ENCODE measurements around the gene TLR8. TPM values are rescaled to one million over a fixed set of nuclear protein-coding genes. Genes with fewer than 3 reads are reported as not detected.

Gene TLR8
- total RNA-seq, 1 experiment from 2014 or later, result not detected

- Histone ChIP-seq H3K27ac (ENCODE audit: low read length) (no peak overlapping the region), H3K9ac (ENCODE audit: low read length) (no peak overlapping the region), H3K4me1 (ENCODE audit: low read length) (no peaks in the 10 kb centered on the region), H3K9me2 (replicated peaks; ENCODE audit: insufficient read depth, low read length) (no peaks in the 10 kb centered on the region), H3K9me3 (ENCODE audit: low read length) (no peaks in the 10 kb centered on the region), H2AFZ (ENCODE audit: low read length) (no peak overlapping the region), H3K36me3 (ENCODE audit: insufficient read depth, low read length) (no peaks in the 10 kb centered on the region), H3K79me2 (ENCODE audit: low read length) (no peaks in the 10 kb centered on the region), H3K4me2 (ENCODE audit: low read depth, low read length, poor library complexity, severe bottlenecking) (no peak overlapping the region), H3K4me3 (ENCODE audit: low read length) (no peak overlapping the region), H3K27me3 (ENCODE audit: low read length) (no peaks in the 10 kb centered on the region), H4K20me1 (ENCODE audit: insufficient read depth, low read depth, low read length) (no peaks in the 10 kb centered on the region)
- DNase-seq, result no peak
Observed at GRCh38 chrX:12903646-12904045, 2.8 kb upstream of the TLR8 start.

- Histone ChIP-seq H3K9me3 (ENCODE audit: low read length) (no peaks in the 10 kb centered on the region), H3K27ac (ENCODE audit: low read length) (no peak overlapping the region), H3K79me2 (ENCODE audit: low read length) (no peaks in the 10 kb centered on the region), H2AFZ (ENCODE audit: low read length) (no peak overlapping the region), H3K4me2 (ENCODE audit: low read depth, low read length, poor library complexity, severe bottlenecking) (no peak overlapping the region), H3K4me1 (ENCODE audit: low read length) (no peaks in the 10 kb centered on the region), H3K9ac (ENCODE audit: low read length) (no peak overlapping the region), H4K20me1 (ENCODE audit: insufficient read depth, low read depth, low read length) (no peaks in the 10 kb centered on the region), H3K27me3 (ENCODE audit: low read length) (no peaks in the 10 kb centered on the region), H3K9me2 (replicated peaks; ENCODE audit: insufficient read depth, low read length) (no peaks in the 10 kb centered on the region), H3K36me3 (ENCODE audit: insufficient read depth, low read length) (no peaks in the 10 kb centered on the region), H3K4me3 (ENCODE audit: low read length) (no peak overlapping the region)
- DNase-seq, result no peak
Observed at GRCh38 chrX:12910423-12911121, 4.2 kb downstream of the TLR8 start.

GRCh38 chrX:12911122-12911470, 4.7 kb downstream of the TLR8 start:
- Histone ChIP-seq H3K9me2 (replicated peaks; ENCODE audit: insufficient read depth, low read length) (no peaks in the 10 kb centered on the region), H3K79me2 (ENCODE audit: low read length) (no peaks in the 10 kb centered on the region), H2AFZ (ENCODE audit: low read length) (no peak overlapping the region), H3K4me1 (ENCODE audit: low read length) (no peaks in the 10 kb centered on the region), H3K27me3 (ENCODE audit: low read length) (no peaks in the 10 kb centered on the region), H3K9me3 (ENCODE audit: low read length) (no peaks in the 10 kb centered on the region), H3K27ac (ENCODE audit: low read length) (no peak overlapping the region), H3K36me3 (ENCODE audit: insufficient read depth, low read length) (no peaks in the 10 kb centered on the region), H3K9ac (ENCODE audit: low read length) (no peak overlapping the region), H4K20me1 (ENCODE audit: insufficient read depth, low read depth, low read length) (no peaks in the 10 kb centered on the region), H3K4me3 (ENCODE audit: low read length) (no peak overlapping the region), H3K4me2 (ENCODE audit: low read depth, low read length, poor library complexity, severe bottlenecking) (no peak overlapping the region)
- DNase-seq, result no peak

GRCh38 chrX:12912791-12913482, 6.5 kb downstream of the TLR8 start:
- H3K9me2 ChIP-seq (replicated peaks; ENCODE audit: insufficient read depth, low read length), result no peaks in the 10 kb centered on the region
- H2AFZ ChIP-seq (ENCODE audit: low read length), result no peak overlapping the region
- DNase-seq, result no peak
- no peaks in the 10 kb centered on the region for H3K27me3 ChIP-seq (ENCODE audit: low read length)
- no peaks in the 10 kb centered on the region for H3K4me1 ChIP-seq (ENCODE audit: low read length)
- H3K9me3 ChIP-seq (ENCODE audit: low read length), result no peaks in the 10 kb centered on the region
- no peak overlapping the region for H3K4me3 ChIP-seq (ENCODE audit: low read length)
- H3K79me2 ChIP-seq (ENCODE audit: low read length), result no peaks in the 10 kb centered on the region
- H3K4me2 ChIP-seq (ENCODE audit: low read depth, low read length, poor library complexity, severe bottlenecking), result no peak overlapping the region
- H3K9ac ChIP-seq (ENCODE audit: low read length), result no peak overlapping the region
- H3K27ac ChIP-seq (ENCODE audit: low read length), result no peak overlapping the region
- H3K36me3 ChIP-seq (ENCODE audit: insufficient read depth, low read length), result no peaks in the 10 kb centered on the region
- no peaks in the 10 kb centered on the region for H4K20me1 ChIP-seq (ENCODE audit: insufficient read depth, low read depth, low read length)

GRCh38 chrX:12917753-12918152, 11.3 kb downstream of the TLR8 start:
- Histone ChIP-seq H3K27me3 (ENCODE audit: low read length) (no peaks in the 10 kb centered on the region), H3K4me2 (ENCODE audit: low read depth, low read length, poor library complexity, severe bottlenecking) (no peak overlapping the region), H3K9me3 (ENCODE audit: low read length) (no peaks in the 10 kb centered on the region), H4K20me1 (ENCODE audit: insufficient read depth, low read depth, low read length) (no peaks in the 10 kb centered on the region), H3K4me1 (ENCODE audit: low read length) (no peaks in the 10 kb centered on the region), H2AFZ (ENCODE audit: low read length) (no peak overlapping the region), H3K9ac (ENCODE audit: low read length) (no peak overlapping the region), H3K79me2 (ENCODE audit: low read length) (no peaks in the 10 kb centered on the region), H3K9me2 (replicated peaks; ENCODE audit: insufficient read depth, low read length) (no peaks in the 10 kb centered on the region), H3K36me3 (ENCODE audit: insufficient read depth, low read length) (no peaks in the 10 kb centered on the region), H3K4me3 (ENCODE audit: low read length) (no peak overlapping the region), H3K27ac (ENCODE audit: low read length) (no peak overlapping the region)
- DNase-seq, result no peak

- no peak overlapping the region for H2AFZ ChIP-seq (ENCODE audit: low read length)
- no peaks in the 10 kb centered on the region for H3K9me2 ChIP-seq (replicated peaks; ENCODE audit: insufficient read depth, low read length)
- H3K27me3 ChIP-seq (ENCODE audit: low read length), result no peaks in the 10 kb centered on the region
- H3K9ac ChIP-seq (ENCODE audit: low read length), result no peak overlapping the region
- no peak for DNase-seq
- no peaks in the 10 kb centered on the region for H4K20me1 ChIP-seq (ENCODE audit: insufficient read depth, low read depth, low read length)
- no peak overlapping the region for H3K4me2 ChIP-seq (ENCODE audit: low read depth, low read length, poor library complexity, severe bottlenecking)
- H3K4me1 ChIP-seq (ENCODE audit: low read length), result no peaks in the 10 kb centered on the region
- H3K36me3 ChIP-seq (ENCODE audit: insufficient read depth, low read length), result no peaks in the 10 kb centered on the region
- no peaks in the 10 kb centered on the region for H3K79me2 ChIP-seq (ENCODE audit: low read length)
- H3K27ac ChIP-seq (ENCODE audit: low read length), result no peak overlapping the region
- H3K9me3 ChIP-seq (ENCODE audit: low read length), result no peaks in the 10 kb centered on the region
- H3K4me3 ChIP-seq (ENCODE audit: low read length), result no peak overlapping the region
Observed at GRCh38 chrX:12919051-12919450, 12.6 kb downstream of the TLR8 start.

- Histone ChIP-seq H3K9me3 (ENCODE audit: low read length) (no peaks in the 10 kb centered on the region), H3K4me3 (ENCODE audit: low read length) (no peak overlapping the region), H3K36me3 (ENCODE audit: insufficient read depth, low read length) (no peaks in the 10 kb centered on the region), H3K4me1 (ENCODE audit: low read length) (no peaks in the 10 kb centered on the region), H3K79me2 (ENCODE audit: low read length) (no peaks in the 10 kb centered on the region), H4K20me1 (ENCODE audit: insufficient read depth, low read depth, low read length) (no peaks in the 10 kb centered on the region), H2AFZ (ENCODE audit: low read length) (no peak overlapping the region), H3K27ac (ENCODE audit: low read length) (no peak overlapping the region), H3K9me2 (replicated peaks; ENCODE audit: insufficient read depth, low read length) (no peaks in the 10 kb centered on the region), H3K4me2 (ENCODE audit: low read depth, low read length, poor library complexity, severe bottlenecking) (no peak overlapping the region), H3K27me3 (ENCODE audit: low read length) (no peaks in the 10 kb centered on the region), H3K9ac (ENCODE audit: low read length) (no peak overlapping the region)
- DNase-seq, result no peak
Observed at GRCh38 chrX:12919620-12920019, 13.2 kb downstream of the TLR8 start.

GRCh38 chrX:12920990-12921389, 14.6 kb downstream of the TLR8 start:
- H3K4me1 ChIP-seq (ENCODE audit: low read length), result no peaks in the 10 kb centered on the region
- no peak for DNase-seq
- H3K9me2 ChIP-seq (replicated peaks; ENCODE audit: insufficient read depth, low read length), result no peaks in the 10 kb centered on the region
- no peaks in the 10 kb centered on the region for H3K27me3 ChIP-seq (ENCODE audit: low read length)
- no peak overlapping the region for H3K27ac ChIP-seq (ENCODE audit: low read length)
- no peak overlapping the region for H3K9ac ChIP-seq (ENCODE audit: low read length)
- no peaks in the 10 kb centered on the region for H4K20me1 ChIP-seq (ENCODE audit: insufficient read depth, low read depth, low read length)
- no peak overlapping the region for H3K4me2 ChIP-seq (ENCODE audit: low read depth, low read length, poor library complexity, severe bottlenecking)
- H3K9me3 ChIP-seq (ENCODE audit: low read length), result no peaks in the 10 kb centered on the region
- H3K36me3 ChIP-seq (ENCODE audit: insufficient read depth, low read length), result no peaks in the 10 kb centered on the region
- H3K79me2 ChIP-seq (ENCODE audit: low read length), result no peaks in the 10 kb centered on the region
- no peak overlapping the region for H3K4me3 ChIP-seq (ENCODE audit: low read length)
- H2AFZ ChIP-seq (ENCODE audit: low read length), result no peak overlapping the region
